ENCODE data around the gene SPATA19.

The SPATA19 gene

DNA sequence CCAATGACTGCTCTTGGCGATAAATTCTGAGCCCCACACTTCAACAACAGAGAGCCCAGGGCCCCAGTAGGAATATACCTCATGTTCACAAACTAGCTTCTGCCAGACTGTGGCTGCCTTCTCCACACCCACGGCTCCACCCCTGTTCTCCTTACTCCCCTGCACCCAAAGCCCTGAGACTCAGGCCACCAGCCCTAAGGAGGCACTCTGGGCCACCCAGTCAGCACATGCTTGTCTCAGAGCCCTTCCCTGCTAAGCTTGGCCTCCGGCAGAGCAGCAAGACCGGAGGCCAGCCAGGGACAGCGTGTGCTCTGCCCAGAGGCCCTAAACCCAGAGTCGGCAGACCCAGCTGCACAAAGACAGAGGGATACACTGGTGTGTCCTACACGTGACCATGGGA is 27.9 kb downstream of the SPATA19 start:
- DNase-seq = no peak

DNA sequence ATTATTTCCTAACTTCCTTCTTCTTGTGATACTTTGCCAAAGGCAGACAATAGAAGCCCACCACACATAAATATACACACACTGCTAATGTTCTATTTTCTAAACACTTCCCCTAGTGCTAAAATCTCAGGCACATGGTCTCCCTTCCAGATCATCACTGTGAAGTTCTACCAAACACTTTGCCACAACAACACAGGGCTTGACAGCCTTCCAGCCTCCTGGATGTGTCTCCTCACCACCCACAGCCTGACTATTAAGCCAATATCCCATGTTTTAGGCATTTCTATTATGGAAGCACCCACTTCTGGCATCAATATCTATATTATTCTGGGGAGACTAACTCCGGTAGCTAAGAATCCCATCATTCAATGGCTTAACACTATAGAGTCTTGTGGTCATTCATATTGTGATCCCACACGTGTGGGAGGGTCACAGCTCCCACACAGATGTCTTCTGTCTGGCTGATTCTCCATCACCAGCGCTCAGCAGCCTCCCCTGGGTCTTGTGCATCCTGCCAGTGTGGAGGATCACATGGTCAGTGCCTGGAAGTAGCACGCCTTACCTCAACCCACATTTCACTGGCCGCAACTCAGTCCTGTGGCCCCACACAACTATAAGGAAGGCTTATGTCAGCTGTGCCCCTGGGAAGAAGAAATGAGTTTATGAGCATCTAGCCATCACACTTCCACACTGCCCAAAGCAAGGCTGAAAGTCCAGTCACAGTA is 29.0 kb downstream of the SPATA19 start:
- DNase-seq = no peak

DNA sequence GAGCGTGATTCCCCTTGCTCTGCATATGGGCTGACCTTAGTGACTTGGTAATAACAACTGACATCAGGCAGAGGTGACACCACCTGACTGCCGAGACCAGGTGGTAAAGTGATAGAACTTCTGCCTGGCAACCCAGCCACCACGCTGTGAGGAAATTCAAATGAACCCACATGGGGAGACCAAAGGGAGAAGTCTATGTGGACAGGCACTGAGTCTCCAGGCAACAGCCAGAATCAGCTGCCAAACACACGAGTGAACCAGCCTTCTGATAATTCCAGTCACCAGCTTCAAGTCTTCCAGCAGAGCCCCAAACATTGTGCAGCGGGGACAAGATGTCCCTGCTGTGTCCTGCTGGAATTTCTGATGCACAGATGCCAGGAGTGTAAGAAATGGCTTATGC is 29.7 kb downstream of the SPATA19 start:
- DNase-seq = no peak

DNA sequence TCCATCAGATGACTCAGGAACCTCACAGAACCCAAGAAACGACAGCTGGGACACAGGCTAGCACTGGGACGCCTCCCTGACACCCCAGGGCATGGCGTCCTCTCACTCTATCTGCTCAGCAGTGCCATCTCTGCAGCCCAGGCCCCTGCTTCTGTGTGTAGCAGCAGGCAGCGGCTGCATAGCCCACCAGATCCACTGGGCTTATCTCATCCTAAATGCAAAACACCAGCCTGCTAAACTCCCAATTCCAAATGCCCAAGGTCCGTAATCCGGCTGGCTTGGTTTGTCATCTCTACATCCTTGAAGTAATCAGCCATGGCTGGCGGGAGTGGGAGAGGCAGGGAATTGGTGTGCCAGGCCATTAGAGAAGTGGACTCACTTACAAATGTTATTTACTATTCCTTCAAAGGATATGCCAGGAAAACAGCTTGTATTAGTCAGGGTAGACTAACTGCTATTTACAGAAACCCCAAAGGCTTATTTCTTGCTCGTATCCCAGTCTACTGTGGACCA is 30.7 kb downstream of the SPATA19 start:
- DNase-seq = no peak

DNA sequence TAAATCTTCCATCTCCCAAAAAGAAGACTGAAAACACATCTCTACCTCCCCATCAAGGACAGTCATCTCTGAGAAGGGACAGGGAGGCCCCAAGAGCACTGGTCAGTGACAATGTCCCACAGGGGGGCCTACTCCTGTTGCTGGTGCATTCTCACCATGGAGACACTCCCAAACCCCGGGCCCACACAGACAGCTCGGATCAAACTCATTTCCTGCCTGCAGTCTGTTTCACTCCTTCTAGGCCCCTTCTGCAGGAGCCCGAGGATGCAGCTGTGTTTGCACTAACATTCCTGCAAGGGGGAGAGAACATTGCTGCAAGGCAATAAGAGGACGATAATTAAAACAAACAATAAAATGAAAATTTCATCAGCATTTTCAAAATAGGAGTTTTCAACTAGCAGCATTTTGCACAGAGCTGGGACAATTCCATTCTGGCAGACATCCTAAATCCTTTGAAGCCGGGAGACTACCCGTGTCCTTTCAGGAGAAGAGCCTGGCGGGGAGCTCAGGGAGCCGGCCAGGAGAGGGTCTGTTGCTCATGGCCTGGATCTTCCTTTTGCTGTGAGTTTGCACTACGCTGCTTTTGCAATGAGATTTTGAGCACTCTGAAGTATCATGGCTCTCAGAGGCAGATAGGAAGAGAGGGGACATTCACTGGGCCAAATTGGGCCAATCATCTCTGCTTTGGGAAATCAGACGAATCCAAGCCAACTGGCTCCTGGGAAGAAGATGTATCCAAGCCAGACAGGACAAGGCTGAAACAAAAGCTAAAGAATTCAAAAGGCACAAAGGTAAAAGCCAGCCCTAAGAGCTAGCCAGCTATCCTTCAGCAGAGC is 33.2 kb downstream of the SPATA19 start:
- peak in 3 of 14 donors; percentile 9 to 33 (median 13) for DNase-seq

- no peak for DNase-seq
Measured at GRCh38 chr11:133810766-133811165, 34.5 kb downstream of the SPATA19 start.

DNA sequence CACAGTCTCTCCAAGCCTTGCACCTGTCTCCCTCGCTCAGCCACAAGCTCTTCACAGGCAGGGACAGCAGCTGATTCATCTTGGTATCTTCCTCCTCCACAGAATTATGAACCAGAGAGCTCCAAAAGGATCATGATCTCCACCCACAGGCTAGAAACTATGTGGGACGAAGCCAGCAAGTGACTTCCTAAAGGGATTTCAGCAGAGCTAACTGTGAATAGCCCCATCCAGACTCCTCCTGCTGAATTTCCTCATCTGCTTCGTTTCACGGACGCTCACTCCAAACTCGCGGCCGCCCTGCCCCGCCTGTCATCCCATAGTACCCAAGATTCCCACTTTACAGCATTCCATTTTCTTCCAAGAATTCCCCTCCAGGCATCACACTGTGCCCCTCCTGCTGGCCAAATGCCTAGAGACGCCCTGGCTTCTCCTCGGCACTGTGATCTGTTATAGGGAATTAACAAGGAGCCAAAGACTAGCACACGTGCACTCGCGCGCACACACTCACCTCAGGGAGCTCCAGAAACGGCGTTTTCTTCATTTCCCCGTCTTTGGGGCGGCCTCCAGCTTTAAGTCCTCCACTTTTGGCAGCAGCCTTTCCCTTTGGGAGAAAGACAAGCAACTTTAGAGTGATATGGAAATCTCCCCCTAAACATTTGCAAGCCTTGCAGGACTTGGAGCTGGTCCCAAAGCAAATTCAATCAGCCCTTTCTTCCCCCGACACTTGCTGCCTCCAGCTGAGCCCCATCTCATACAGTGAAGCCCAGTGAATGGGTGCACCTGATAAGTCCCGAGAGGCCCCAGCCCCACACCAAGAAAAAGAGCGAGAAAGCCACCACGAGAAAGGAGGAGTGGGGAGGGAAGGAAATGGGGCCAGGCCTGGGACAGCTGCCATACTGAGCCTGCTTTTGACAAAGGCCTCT is 35.5 kb downstream of the SPATA19 start:
- peak in 4 of 14 donors; percentile 7 to 45 (median 24) for DNase-seq

GRCh38 chr11:133808393-133809140 is 36.7 kb downstream of the SPATA19 start:
- no peak for DNase-seq

DNA sequence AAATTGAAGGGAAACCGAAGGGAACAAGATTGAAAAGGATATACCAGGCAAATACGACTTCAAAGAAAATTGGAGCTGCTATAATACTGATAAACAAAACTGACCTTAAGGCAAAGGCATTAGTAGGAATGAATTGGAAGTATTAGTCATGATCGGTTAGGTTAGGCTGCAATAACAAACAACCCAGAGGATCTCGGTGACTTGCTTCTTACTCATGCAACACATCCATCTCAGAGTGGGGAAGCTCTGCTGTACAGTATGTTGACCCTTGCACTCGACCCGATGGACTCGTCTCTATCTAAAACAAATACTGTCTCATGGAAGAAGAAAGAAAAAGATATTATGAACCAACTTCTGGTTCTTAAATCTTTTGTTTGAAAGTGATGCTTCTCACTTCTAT is 42.3 kb downstream of the SPATA19 start:
- DNase-seq = no peak

GRCh38 chr11:133801356-133801755 is 44.0 kb downstream of the SPATA19 start:
- no peak for DNase-seq

- no peak for DNase-seq
Measured at GRCh38 chr11:133800666-133801065, 44.6 kb downstream of the SPATA19 start.

- no peak for DNase-seq
Measured at GRCh38 chr11:133797554-133797953, 47.8 kb downstream of the SPATA19 start.

- no peak for DNase-seq
Measured at GRCh38 chr11:133796043-133796795, 49.1 kb downstream of the SPATA19 start.

- DNase-seq = no peak
Measured at GRCh38 chr11:133795088-133795487, 50.2 kb downstream of the SPATA19 start.

DNA sequence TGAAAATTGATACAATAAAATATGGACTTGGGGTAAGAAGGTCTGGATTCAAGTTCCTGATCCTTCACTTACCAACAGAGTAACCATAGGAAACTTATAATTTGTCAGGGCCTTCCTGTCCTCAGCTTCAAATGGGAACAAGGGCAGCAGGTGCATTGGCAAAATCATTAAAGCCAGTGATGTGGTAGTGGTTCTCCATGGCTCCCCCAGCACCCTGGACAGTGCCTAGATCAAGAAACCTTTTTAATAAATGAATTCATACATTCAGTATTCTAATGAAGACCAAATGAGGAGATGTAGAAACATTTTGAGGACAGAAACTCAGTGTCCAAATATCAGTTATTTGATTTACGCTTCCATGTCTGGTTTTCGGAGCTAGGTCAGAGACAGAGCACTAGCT is 51.1 kb downstream of the SPATA19 start:
- DNase-seq = no peak

DNA sequence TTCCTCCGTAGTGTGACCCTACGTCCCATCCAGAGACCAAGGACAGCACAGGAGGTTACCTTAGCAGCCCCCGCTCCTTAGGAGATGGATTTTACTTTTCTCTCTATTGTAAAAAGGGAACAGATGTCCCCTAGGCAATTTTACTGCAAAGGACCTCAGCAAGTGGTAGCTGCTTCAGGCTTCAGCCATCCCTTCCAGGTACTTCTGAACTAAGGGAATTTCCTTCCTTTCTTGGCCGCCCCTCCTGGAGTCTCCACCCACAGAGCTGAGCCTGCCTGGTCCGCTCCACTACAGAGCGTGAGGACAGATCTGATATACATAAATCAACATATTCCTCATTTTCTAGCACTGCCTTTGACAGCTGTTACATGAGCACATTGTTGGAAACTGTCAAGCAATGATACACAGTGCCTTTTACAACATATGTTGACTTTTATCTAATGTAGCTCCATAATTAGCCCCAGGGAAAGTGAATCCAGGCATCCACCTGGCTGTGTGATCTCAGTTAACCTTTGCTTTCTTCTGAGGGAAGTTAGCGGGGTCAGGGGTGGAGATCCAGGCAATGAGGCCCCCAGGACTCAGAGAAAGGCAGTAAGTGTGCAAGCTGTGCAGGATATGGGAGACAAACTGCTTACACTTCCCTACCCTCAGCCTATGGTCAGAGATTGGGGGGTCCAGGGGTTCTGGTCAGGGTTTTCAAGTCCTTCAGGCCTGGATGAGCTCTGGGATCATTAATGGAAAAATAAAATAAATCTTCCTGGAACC is 51.9 kb downstream of the SPATA19 start:
- DNase-seq = no peak

- DNase-seq = no peak
Measured at GRCh38 chr11:133790995-133791394, 54.3 kb downstream of the SPATA19 start.
